Measurements from ENCODE around the gene CD63. TPM values are rescaled to one million over a fixed set of nuclear protein-coding genes. Genes with fewer than 3 reads are reported as not detected.

CD63 gene
- total and polyA plus RNA-seq, 9 of the 15 experiments (the other 6 are each of a cell fraction or from before 2014, with no cell fraction given) = 313 to 735 (median 433) TPM

GRCh38 chr12:55760663-55761062 lies 31.9 kb upstream of the CD63 start:
- DNase-seq (ENCODE audit: extremely low read depth in 1 of 4, low spot score in 3 of 4) (no peak), FAIRE-seq (no peak), ATAC-seq (no peak)
- ChIA-PET POLR2A (interaction anchor here (1.5 kb wide), 1 partner anchor 11 kb away, joined by 8 read pairs; no protein-coding TSS in a partner anchor), CTCF (ENCODE audit: low intra/inter-chr PET ratio) (no interaction called here)
- no peak overlapping the region for H2AFZ ChIP-seq (ENCODE audit: low read depth, low read length)
- H3K9me1 ChIP-seq (ENCODE audit: control insufficient read depth, insufficient read depth, low read length) = no peaks in the 10 kb centered on the region
- H3K9ac ChIP-seq (ENCODE audit: insufficient read depth in 1 of 2, low read depth in 2 of 2, low read length in 2 of 2) = no peak overlapping the region
- H3K27ac ChIP-seq (ENCODE audit: extremely low read depth, low read depth, low read length) = no peak overlapping the region
- 97% methylated on average over 6 of the region's 6 CpGs for WGBS (ENCODE audit: insufficient coverage, low coverage, missing lambda C conversion rate)
- no peaks in the 10 kb centered on the region for H4K20me1 ChIP-seq (replicated peaks; ENCODE audit: control insufficient read depth, insufficient read depth, low read length)
- intact Hi-C loops (cut with micrococcal nuclease) = no loop called here
- no peak overlapping the region for H3K4me3 ChIP-seq
- H3K4me1 ChIP-seq (replicated peaks in 1 of 2; ENCODE audit: control insufficient read depth in 2 of 2, insufficient read depth in 2 of 2, low read length in 2 of 2) = no peaks in the 10 kb centered on the region; a peak in 1 of 5 replicates
- no peak overlapping the region for H3K4me2 ChIP-seq (ENCODE audit: insufficient read depth, low read length)
- peaks cover 80% of the 10 kb centered on the region for H3K36me3 ChIP-seq (ENCODE audit: control insufficient read depth, insufficient read depth, low read length)
- H3K9me3 ChIP-seq (replicated peaks; ENCODE audit: control insufficient read depth, insufficient read depth, low read depth, low read length) = no peaks in the 10 kb centered on the region; the same call in 1 of the 2 replicates
- no peak for TF ChIP-seq ZNF347 (CRISPR knock-in tag; IDR thresholded peaks at IDR 0.05; ENCODE audit: low read depth)
- no peak for TF ChIP-seq ZNF695 (CRISPR knock-in tag; IDR thresholded peaks at IDR 0.05)
- TF ChIP-seq RBM17 (IDR thresholded peaks at IDR 0.05; ENCODE audit: borderline replicate concordance, low read depth, low read length) = no peak
- TF ChIP-seq TSC22D4 (tag; IDR thresholded peaks at IDR 0.05) = no peak
- no peak for TF ChIP-seq ZNF75A (CRISPR knock-in tag; IDR thresholded peaks at IDR 0.05)
- TF ChIP-seq THAP7 (CRISPR knock-in tag; IDR thresholded peaks at IDR 0.05) = no peak
- TF ChIP-seq ZNF408 (CRISPR knock-in tag; IDR thresholded peaks at IDR 0.05; ENCODE audit: low read depth) = no peak
- no peak for TF ChIP-seq ZNF436 (CRISPR knock-in tag; IDR thresholded peaks at IDR 0.05)
- no peak for TF ChIP-seq SP1 (CRISPR knock-in tag; IDR thresholded peaks at IDR 0.05)
- TF ChIP-seq SMAD4 (CRISPR knock-in tag; conservative IDR thresholded peaks at IDR 0.05) = no peak
- BruUV-seq (replicated peaks) = no TSS peak
- no peaks in the 10 kb centered on the region for H3K27me3 ChIP-seq (ENCODE audit: control insufficient read depth in 2 of 2, insufficient read depth in 2 of 2, low read length in 2 of 2)
- in situ Hi-C loops (cut with MboI) = no loop called here
- H3K79me2 ChIP-seq (ENCODE audit: control insufficient read depth, insufficient read depth, low read length) = peaks cover 4% of the 10 kb centered on the region; the same call in 1 of the 3 replicates

Measured in K562 (cell line).